GM18517 (cell line): ENCODE results near the gene IL17RA.
"Not testable (repeated sequence)": the region's sequence is repeated elsewhere in the genome, so short reads cannot be mapped to it uniquely, and the experiment has no call there.

Source experiments
- ATAC-seq: cut with Tn5 transposase; IDR thresholded peaks from one replicate; pipeline ENCODE4 v1.9.1; 2021; ENCODE audit warnings: mild to moderate bottlenecking, moderate library complexity; ENCODE audit not compliant: unreplicated experiment

IL17RA gene, protein sequence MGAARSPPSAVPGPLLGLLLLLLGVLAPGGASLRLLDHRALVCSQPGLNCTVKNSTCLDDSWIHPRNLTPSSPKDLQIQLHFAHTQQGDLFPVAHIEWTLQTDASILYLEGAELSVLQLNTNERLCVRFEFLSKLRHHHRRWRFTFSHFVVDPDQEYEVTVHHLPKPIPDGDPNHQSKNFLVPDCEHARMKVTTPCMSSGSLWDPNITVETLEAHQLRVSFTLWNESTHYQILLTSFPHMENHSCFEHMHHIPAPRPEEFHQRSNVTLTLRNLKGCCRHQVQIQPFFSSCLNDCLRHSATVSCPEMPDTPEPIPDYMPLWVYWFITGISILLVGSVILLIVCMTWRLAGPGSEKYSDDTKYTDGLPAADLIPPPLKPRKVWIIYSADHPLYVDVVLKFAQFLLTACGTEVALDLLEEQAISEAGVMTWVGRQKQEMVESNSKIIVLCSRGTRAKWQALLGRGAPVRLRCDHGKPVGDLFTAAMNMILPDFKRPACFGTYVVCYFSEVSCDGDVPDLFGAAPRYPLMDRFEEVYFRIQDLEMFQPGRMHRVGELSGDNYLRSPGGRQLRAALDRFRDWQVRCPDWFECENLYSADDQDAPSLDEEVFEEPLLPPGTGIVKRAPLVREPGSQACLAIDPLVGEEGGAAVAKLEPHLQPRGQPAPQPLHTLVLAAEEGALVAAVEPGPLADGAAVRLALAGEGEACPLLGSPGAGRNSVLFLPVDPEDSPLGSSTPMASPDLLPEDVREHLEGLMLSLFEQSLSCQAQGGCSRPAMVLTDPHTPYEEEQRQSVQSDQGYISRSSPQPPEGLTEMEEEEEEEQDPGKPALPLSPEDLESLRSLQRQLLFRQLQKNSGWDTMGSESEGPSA

DNA sequence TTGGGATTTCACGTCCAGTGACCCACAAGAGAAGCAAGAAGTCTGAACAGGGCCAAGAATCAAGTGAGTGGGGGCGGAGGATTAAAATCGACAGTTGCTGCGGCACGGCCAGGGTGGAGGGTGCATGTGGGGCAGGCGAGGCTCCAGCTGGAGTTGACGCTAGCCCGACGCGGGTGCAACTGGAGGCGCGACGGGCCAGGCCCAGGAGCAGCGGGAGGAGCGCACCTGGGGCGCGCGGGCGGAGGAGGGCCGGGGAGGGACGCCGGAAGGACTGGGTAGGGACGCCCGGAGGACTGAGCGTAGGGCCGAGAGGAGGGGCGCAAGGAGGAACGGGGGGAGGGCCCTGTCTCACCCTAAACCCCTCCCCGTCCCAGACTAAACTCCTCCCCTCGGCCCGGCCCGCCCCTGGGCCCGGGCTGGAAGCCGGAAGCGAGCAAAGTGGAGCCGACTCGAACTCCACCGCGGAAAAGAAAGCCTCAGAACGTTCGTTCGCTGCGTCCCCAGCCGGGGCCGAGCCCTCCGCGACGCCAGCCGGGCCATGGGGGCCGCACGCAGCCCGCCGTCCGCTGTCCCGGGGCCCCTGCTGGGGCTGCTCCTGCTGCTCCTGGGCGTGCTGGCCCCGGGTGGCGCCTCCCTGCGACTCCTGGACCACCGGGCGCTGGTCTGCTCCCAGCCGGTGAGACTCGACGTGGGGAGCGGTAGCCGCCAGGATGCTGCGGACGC lies at the start of gene IL17RA:
Gene IL17RA (plus strand): TSS at position 447 of the 723 bp plus-strand sequence. CDS start 92 bp downstream, at position 539.
- ATAC-seq = peak; percentile 77

DNA sequence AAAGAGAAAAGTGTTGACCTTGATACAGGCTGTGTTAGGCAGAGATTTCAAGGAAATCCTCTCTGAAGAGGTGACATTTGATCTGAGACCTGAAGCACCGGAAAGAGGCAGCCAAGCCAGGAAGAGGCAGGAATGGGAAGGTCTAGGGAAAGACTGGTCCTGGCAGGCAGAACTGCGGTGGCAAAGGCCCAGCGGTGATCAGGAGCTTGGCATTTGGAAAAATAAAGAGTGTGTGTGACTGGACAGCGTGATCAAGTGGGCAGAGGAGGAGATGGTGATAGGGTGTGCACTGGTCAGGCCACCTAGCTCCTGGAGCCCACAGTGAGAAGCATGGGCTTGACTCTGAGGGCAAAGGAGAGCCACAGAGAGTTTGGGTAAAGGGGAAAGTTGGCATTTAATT lies 49.6 kb upstream of the IL17RA start:
- ATAC-seq = no peak

DNA sequence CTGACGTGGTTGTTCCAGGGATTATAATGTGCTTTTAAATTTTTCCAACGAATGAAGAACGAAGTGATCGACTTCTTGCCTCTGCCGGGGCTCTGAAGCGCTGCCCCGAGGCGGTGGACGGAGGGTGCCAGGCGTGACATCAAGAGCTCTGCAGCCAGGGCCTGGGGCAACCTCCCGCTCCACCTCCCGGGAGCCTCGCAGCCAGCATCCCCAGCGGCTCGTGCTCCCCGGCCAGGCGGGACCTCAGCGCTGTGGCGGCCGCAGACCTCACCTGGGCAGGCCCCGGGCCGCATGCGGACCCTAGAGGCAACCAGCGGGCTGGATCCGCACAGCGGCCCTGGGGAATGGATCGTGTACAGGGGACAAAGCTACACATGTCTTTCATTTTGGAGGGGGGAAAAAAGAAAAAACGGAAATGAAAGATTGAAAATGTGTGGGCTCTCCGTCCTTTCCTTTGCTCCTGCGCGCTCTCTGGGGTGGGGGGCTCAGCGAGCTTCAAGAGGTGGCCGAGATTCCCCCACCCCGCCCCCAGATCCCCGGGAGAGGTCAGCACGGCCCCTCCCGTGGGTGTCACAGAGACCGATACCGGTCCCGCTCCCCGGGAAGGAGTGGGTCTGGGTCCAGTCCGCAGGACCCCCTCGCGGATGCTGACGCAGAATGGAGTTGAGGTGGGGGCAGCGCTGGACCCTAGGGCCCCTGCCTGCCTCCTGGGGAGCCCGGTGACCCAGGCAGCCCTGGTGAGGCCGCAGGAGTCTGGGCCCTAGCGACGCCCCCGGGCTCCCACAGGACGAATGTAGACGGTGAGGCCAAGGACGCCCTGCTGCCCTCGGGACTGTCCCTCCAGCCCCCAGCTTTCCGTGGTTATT lies 48.6 kb upstream of the IL17RA start:
- not testable (repeated sequence) for ATAC-seq

DNA sequence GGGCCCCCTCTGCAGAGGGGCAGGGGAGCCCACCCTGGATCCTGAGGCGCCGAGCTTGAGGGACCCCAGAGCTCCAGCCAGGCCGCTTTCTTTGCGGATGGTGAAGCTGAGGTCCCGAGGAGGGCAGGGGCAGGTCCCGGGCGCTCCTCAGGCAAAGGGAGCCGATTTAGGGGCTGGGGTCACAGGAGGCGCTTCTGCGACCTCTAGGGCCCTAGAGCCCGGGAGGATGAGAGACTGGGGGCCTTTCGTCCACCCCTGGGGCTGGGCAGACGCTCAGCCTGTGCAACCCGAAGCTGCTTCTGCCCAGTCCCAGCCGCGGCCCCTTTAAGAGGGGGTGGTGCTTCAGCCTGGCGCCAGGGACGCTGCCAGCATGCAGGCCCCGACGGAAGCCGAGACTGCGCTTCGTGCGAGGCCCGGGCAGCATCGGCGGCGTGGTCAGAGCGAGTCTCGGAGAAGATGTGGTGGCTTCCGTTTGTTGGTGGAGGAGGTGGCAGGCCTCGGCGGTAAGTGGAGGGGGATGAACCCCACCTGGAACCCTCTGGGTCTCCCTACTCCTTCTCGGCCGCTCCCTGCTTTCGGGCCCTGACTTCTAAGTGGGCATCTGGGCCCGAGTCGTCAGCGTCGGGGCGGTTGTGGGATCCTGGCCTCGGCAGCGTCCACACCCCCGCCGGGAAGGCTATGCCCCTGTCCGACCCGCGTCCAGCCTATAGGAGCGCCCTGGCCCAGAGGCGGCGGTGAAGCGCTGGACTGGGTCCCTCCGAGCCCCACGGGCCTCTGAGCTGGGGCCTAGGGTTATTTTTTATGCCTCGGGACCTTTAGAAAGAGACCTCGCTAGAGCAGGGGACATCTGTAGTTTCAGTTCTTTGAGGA lies 47.7 kb upstream of the IL17RA start:
- not testable (repeated sequence) for ATAC-seq

DNA sequence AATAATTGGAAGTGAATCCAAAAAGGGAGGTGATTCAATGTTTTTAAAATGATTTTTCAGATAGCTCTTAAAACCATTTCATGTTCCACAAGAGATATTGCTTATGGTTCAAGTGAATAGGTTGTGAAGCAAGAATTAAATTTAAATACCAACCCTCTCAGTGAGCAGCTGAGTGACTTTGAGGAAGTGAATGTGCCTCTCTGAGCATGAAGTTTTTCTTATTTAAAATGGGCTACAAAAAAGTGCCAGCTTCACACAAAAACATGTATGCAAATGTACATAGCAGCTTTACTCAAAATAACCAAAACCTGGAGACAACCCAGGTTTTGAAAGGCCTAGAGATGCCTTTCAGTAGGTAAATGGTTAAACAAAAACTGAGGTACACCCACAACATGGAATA lies 41.3 kb upstream of the IL17RA start:
- no peak for ATAC-seq

DNA sequence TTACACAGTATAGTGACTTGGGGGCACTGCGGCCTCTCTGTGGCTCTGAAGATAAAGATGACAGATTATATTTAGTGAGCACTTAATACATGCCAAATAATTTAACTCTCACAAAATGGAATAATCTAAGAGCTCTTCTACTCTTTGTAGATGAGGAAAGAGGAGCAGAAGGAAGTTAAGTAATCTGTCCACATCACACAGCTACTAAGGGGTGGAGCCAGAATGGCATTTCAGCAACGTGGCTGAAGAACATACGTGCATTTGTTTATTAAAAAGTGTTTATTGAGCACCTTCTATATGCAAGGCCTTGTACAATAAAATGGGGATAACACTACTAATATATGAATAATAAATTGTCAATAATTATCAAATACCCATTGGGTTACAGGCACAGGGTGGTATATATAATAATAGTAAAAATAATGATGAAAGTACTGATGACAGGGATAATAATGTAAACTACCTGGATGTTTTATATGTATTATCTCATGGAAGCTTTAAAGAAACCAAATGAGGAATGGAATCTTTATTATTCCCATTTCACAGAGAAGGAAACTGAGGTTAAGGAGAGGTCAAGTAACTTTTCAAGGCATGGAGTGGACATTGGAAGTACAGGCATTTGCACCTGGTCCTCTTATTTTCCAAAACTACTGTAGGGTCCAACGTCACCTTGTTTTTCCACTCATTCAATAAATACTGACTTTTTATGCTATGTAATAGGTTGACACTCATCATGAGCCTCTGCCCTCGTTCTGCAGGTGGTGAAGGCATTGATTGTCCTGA lies 38.0 kb upstream of the IL17RA start:
- ATAC-seq = no peak

DNA sequence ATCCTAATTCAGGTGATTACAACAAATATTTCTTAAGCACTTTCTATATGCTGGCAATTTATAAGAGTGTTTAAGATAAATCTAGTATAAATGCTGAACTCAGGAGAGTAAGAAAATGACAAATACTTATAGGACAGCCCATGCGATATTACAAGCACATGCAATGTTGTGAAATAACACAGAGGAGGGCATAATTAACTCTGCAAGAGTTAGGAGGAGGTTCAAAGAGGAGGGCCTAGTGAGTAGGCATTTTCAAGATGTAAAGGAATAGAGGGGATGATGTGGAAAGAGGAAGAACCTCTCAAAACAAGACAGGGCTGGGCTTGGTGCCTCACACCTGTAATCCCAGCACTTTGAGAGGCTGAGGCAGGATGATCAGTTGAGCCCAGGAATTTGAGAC lies 37.1 kb upstream of the IL17RA start:
- no peak for ATAC-seq

DNA sequence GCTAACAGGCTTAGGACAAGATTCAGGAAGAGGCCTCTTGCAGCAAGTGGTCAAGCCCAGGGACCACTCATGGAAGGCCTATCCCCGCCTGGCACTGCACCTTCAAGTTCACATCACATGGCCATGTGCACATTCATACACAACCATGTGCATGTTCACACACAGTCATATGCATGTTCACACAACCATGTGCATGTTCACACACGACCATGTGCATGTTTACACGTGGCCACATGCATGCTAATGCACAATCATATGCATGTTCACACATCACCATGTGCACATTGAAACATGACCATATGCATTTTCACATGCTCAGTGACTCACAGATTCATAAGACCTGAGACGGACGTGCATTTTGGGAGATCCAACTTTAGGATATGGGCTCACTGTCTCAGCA lies 28.7 kb upstream of the IL17RA start:
- no peak for ATAC-seq

DNA sequence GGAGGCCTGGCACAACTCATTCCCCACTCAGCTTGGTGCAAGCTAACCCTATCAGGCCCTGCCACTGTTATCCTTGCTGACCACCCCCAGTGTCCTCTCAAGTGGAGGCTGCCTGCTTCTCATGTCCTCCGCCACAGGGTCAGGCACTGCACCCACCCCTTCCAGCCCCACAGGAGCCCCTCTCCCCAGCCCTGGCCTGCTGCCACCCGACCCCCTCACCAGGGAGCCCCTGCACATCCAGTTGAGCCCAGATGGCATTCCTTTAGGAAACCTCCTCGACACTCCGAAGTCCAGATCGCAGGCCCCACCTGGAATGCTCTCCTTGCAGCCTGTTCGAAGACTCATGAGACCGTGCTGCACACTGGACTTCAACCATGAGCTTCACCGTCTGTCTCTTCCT lies 28.0 kb upstream of the IL17RA start:
- no peak for ATAC-seq

DNA sequence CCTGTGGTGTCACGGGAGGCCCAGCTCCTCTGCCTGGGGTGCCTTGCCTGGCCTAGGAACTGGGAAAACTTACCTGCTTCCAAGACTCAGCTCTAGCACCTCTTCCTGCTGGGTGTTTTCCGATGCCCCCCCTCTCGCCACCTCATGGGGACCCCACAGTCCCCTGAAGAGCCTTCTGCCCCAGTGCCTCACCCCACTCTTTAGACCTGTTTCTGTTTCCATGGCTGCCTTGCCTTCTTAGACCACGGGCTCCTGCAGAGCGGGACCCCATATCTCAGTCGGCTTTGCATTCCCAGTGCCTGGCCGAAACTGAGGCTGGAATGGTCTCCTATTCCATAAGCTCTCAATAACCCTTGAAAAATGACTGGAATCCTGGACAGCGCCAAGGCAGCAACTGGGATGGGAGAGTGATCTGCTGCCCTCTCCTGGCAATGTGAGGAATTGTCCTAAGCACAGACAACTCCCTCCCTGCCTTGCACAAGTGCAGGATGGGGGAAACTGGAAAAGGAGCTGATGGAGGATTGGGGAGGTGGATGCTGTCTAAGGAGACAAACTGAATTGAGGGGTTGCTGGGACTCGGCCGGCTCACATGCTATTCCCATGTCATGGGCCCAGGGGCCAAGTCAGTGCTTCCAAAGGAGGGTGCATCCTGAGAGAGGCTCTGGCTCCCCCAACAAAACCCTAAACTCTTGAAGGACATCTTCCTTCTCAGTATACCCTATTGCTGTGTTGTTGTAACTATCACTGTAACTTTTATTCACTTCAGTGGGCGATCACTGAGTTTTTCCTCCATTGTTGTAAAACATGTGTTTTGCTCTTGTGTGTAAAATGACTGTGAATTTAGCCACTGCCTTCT lies 26.6 kb upstream of the IL17RA start:
- no peak for ATAC-seq

DNA sequence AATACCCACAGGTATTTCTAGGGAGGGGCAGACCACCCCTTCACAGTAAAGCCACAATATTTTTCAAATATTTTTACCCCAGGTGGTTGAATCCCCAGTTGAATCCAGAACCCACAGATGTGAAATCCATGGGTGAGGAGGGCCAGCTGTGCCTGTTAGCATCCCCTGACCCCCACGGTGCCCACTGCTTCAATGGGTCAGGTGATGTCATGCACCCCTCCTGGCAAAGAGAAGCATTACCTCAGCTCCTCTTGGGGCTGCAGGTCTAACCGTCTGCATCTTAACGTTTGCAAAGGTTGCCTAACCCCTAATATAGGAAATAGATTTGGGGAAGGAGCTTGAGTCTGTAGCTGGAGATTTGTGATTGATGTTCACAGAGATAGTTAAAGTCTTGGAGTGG lies 24.7 kb upstream of the IL17RA start:
- ATAC-seq = no peak

DNA sequence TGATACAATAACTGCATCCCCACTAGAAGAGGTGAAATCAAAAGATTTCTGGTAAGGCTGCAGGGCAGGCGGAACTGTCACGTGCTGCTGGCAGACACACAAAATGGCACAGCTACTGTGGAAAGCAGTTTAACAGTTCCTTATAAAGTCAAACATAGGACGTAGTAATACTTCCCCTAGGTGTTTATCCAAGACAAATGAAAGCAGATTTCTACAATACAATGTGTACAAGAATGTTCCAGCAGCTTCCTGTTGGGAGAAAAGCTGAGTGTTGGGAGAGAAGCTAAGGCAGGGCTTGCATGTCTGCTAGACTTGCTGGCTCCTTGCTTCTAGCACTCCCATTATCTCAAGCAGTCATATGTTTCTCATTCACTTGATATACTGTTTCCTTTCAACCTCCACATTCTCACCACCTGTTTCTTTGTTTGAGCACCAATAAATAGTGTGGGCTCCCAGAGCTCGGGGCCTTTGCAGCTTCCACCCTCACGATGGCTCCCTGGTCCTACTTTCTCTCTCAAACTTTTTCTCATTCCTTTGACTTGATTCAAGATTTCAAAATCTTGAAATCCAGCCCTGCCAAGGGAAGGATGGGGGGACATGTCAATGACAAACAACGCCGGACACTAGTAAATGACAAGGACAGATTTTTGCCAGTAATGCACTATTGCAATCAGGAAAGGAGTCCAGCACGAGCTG lies 21.2 kb upstream of the IL17RA start:
- no peak for ATAC-seq

DNA sequence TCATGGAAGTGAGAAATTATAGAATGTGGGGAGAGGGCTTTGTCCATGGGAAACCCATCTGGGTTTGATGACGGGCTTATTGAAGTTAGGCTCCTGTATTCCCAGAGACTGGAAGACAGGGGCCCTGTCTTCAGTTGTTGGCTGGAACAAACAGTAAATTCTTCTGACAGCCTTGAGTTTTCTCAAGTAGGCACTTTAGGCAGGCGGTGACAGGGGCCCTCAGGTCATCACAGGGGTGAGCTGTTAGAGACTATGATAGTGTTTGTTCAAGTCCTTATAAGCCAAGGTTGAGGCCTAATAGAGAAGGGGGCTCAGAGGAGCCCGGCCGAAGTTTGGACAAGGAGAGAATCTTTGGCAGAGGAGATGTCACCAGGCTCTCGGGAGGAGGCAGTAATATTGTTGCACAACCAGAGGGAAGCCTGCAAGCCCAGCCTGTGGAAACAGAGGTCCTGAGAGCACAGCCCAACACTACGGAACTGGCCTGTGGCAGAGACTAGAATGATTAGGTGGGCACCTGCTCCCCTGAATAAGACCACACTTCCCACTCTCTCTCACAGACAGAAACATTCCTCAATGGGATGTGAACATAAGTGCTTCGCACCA lies 20.2 kb upstream of the IL17RA start:
- ATAC-seq = no peak

DNA sequence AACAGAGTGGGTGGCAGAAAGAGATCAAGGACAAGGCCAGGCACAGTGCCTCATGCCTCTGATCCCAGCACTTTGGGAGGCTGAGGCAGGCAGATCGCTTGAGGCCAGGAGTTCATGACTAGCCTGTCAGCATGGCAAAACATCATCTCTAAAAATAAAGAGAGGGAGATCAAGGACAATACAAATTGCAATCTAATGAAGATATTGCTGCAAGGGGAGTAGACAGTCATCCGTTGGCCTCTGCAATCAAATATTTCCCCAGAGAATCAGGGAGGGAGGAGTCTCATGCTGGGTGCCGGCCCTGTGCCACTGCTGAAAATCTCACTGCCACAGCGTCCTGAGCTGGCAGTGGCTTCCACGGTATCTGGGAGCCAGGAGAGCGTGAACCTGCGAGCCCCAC lies 19.4 kb upstream of the IL17RA start:
- ATAC-seq = no peak

DNA sequence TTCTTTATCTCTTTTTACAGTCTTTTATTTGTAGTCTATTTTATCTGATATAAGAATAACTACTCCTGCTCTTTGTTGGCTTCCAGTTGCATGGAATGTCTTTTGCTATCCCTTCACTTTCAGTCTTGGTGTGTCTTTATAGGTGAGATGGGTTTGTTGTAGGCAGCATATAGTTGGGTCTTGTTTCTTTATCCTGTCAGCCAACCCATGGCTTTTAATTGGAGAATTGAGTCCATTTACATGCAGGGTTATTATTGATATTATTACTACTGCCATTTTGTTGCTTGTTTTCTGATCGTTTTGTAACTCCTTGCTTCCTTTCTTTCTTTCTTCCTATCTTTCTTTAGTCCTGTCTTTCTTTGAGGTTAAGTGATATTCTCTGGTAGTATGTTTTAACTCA lies 11.9 kb upstream of the IL17RA start:
- no peak for ATAC-seq

DNA sequence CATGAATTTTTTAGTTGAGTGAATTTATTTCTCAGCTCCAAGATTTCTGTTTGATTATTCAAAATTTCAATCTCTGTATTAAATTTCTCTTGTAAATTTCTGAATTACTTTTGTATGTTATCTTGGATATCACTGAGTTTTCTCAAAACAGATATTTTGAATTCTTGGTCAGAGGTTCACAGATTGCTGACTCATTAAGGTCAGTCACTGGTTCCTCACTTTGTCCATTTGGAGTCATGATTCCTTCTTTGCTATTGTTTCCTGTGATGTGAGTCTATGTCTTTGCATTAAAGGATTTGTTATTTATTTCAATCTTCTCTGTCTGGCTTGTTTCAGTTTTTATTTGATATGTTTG lies 10.2 kb upstream of the IL17RA start:
- ATAC-seq = no peak

DNA sequence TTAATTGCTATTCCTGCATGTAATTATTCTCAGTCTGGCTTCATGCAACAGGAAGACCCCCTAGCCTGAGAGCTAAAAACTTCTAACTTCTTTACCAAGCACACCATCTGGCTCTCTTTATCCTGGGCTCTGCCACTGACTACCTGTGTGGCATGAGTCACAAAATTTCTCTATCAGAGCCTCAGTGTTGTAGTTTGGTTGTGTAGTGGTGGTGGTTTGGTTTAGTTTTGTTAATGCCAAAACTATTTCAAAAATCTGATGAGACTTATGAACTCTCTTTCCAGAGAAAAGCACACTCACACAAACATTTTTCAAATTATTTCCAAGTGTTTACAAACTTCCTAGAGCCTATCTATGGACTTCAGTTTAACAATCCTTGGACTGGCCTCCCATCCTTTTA lies 7.5 kb upstream of the IL17RA start:
- no peak for ATAC-seq
